K562 (cell line): Measurements from ENCODE around the gene HNRNPH1. TPM values are rescaled to one million over a fixed set of nuclear protein-coding genes. Genes with fewer than 3 reads are reported as not detected.

Source experiments
- CREBBP ChIP-seq: IDR thresholded peaks from one replicate; pipeline ENCODE4 v1.6.1; 2012; ENCODE audit warnings: low read depth, mild to moderate bottlenecking, control low read depth, inconsistent platforms, low read length
- DDX20 ChIP-seq: fragments of 450-650 bp; IDR thresholded peaks from 2 replicates; pipeline ENCODE4 v1.6.1; 2016; ENCODE audit warnings: missing genetic modification characterization, low read depth, mild to moderate bottlenecking, missing compliant biosample characterization, moderate library complexity
- ELF4 ChIP-seq: fragments of 450-650 bp; formaldehyde crosslinking; IDR thresholded peaks from 2 replicates; pipeline ENCODE4 v1.4.0; 2022; ENCODE audit warnings: missing genetic modification characterization
- FIP1L1 ChIP-seq: fragments of 200-400 bp; formaldehyde crosslinking; IDR thresholded peaks from 2 replicates; pipeline ENCODE4 v1.6.1; 2018; ENCODE audit warnings: mild to moderate bottlenecking, low read depth, low read length; ENCODE audit not compliant: poor library complexity, severe bottlenecking
- HMGN3 ChIP-seq: IDR thresholded peaks from 2 replicates; pipeline ENCODE4 v1.6.1; 2011; ENCODE audit warnings: borderline replicate concordance, low read depth, mild to moderate bottlenecking, mixed read lengths, low read length; ENCODE audit not compliant: insufficient read length; ENCODE audit errors: extremely low read depth
- MGA ChIP-seq: fragments of 450-650 bp; IDR thresholded peaks from 2 replicates; pipeline ENCODE4 v1.6.1; 2016; ENCODE audit warnings: mild to moderate bottlenecking, moderate library complexity
- NKRF ChIP-seq: fragments of 450-650 bp; IDR thresholded peaks from 2 replicates; pipeline ENCODE4 v1.6.1; 2016; ENCODE audit warnings: borderline replicate concordance
- PPARD ChIP-seq: fragments of 250-450 bp; sonication (Bioruptor Pico); IDR thresholded peaks from 2 replicates; pipeline ENCODE4 v1.8.0; 2022; ENCODE audit warnings: inconsistent platforms, mild to moderate bottlenecking, moderate library complexity
- PTBP1 ChIP-seq: fragments of 200-400 bp; formaldehyde crosslinking; IDR thresholded peaks from 2 replicates; pipeline ENCODE4 v1.6.1; 2017; ENCODE audit warnings: low read depth, low read length
- ZNF23 ChIP-seq: fragments of 250-450 bp; sonication (Bioruptor Pico); IDR thresholded peaks from 2 replicates; pipeline ENCODE4 v1.4.0; 2020; ENCODE audit warnings: mild to moderate bottlenecking
- ZNF253 ChIP-seq: fragments of 250-450 bp; sonication (Bioruptor Pico); conservative IDR thresholded peaks from 2 replicates; pipeline ENCODE4 v1.6.1; 2021; ENCODE audit warnings: mild to moderate bottlenecking
- ZNF518B ChIP-seq: fragments of 250-450 bp; sonication (Bioruptor Pico); IDR thresholded peaks from 2 replicates; pipeline ENCODE4 v1.5.0; 2021; ENCODE audit warnings: mild to moderate bottlenecking, moderate library complexity
- polyA plus RNA-seq, 8 experiments: library from polyadenylated mRNA; depleted of rRNA in 4 of 8; stranded (reverse) in 5 of 8; unstranded in 3 of 8; fragments of >200 nt; fragmentation: Nextera tagmentation in 2 of 8; fragmentation: Illumina TruSeq in 1 of 8; extraction: Ambion mirVana in 2 of 8; extraction: Trizol in 1 of 8; gene quantifications; 2 replicates each; pipeline versions ENCODE4 v1.2.1 to v1.2.3, GENCODE V29; 2011 to 2014; ENCODE audit warnings: inconsistent platforms in 1 of 8, missing spikeins in 1 of 8
- total RNA-seq, 7 experiments: library from RNA; depleted of rRNA in 6 of 7; stranded (reverse); fragments of >200 nt in 6 of 7; fragmentation: Illumina TruSeq in 2 of 7; extraction: Trizol in 2 of 7; gene quantifications; 2 replicates each; pipeline versions ENCODE4 v1.2.1 to v1.2.3, GENCODE V29; 2011 to 2021; ENCODE audit warnings: low replicate concordance in 1 of 7

The HNRNPH1 gene
- total and polyA plus RNA-seq, 9 of the 15 experiments (the other 6 are each of a cell fraction or from before 2014, with no cell fraction given), result 103 to 656 (median 561) TPM

- no peak for TF ChIP-seq ZNF518B
- TF ChIP-seq PTBP1, result no peak
- TF ChIP-seq FIP1L1, result no peak
- TF ChIP-seq ZNF23 (CRISPR knock-in tag), result no peak
- no peak for TF ChIP-seq CREBBP
- no peak for TF ChIP-seq NKRF
- TF ChIP-seq PPARD (CRISPR knock-in tag), result no peak
- no peak for TF ChIP-seq HMGN3
- TF ChIP-seq ZNF253, result no peak
- TF ChIP-seq MGA, result no peak
- no peak for TF ChIP-seq ELF4
- TF ChIP-seq DDX20 (tag), result no peak
Observed at GRCh38 chr5:179668391-179668790, 44.9 kb upstream of the HNRNPH1 start (continued).
